T-helper 22 cell (primary cell): ENCODE data around the gene LAMA5.

Experiments
- DNase-seq: peaks from one replicate; pipeline ENCODE4 v3.0.0-alpha.2; 2020; ENCODE audit warnings: low read depth

The LAMA5 gene, protein sequence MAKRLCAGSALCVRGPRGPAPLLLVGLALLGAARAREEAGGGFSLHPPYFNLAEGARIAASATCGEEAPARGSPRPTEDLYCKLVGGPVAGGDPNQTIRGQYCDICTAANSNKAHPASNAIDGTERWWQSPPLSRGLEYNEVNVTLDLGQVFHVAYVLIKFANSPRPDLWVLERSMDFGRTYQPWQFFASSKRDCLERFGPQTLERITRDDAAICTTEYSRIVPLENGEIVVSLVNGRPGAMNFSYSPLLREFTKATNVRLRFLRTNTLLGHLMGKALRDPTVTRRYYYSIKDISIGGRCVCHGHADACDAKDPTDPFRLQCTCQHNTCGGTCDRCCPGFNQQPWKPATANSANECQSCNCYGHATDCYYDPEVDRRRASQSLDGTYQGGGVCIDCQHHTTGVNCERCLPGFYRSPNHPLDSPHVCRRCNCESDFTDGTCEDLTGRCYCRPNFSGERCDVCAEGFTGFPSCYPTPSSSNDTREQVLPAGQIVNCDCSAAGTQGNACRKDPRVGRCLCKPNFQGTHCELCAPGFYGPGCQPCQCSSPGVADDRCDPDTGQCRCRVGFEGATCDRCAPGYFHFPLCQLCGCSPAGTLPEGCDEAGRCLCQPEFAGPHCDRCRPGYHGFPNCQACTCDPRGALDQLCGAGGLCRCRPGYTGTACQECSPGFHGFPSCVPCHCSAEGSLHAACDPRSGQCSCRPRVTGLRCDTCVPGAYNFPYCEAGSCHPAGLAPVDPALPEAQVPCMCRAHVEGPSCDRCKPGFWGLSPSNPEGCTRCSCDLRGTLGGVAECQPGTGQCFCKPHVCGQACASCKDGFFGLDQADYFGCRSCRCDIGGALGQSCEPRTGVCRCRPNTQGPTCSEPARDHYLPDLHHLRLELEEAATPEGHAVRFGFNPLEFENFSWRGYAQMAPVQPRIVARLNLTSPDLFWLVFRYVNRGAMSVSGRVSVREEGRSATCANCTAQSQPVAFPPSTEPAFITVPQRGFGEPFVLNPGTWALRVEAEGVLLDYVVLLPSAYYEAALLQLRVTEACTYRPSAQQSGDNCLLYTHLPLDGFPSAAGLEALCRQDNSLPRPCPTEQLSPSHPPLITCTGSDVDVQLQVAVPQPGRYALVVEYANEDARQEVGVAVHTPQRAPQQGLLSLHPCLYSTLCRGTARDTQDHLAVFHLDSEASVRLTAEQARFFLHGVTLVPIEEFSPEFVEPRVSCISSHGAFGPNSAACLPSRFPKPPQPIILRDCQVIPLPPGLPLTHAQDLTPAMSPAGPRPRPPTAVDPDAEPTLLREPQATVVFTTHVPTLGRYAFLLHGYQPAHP (N-terminal part only)

GRCh38 chr20:62367136-62367632, at the start of gene LAMA5:
LAMA5 (minus strand) TSS chr20:62367312; CDS start chr20:62367245, 67 bp downstream.
- no peak for DNase-seq

DNA sequence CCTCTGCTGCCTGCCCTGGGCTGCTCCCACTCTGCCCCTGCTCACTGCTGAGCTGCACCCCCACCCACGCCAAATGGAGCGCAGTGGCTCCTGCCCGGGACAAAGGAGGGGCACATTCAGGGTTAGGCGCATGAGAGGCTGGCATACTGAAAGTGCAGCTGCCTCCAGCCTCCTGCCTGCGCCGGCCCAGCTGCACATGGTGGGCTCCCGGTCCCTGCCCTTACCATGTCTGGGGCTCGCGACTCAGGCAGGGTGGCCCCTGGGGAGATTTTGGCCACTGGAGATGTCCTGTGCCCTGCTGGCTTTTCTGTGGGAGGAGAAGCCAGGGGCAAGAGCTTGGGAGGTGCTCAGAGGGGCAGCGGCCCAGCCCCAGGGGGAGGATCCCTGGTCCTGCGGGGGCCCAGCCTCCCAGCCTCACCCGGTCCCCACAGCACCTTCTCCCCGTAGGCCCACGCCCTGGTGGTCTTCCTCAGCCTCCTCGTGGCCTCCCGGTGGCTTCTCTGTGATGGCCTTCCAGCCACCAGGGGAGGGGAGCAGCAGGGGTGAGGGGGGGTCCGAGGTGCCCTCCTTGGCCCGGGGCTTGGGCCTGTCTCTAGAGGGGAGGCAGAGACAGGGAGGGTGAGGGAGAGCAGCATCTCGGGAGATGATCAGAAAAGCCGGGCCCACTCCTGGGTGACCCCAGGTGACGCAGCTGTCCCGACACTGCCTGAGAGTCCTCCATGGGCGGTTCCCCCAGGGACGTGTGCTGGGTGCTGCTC, 48.4 kb upstream of the LAMA5 start:
- no peak for DNase-seq

DNA sequence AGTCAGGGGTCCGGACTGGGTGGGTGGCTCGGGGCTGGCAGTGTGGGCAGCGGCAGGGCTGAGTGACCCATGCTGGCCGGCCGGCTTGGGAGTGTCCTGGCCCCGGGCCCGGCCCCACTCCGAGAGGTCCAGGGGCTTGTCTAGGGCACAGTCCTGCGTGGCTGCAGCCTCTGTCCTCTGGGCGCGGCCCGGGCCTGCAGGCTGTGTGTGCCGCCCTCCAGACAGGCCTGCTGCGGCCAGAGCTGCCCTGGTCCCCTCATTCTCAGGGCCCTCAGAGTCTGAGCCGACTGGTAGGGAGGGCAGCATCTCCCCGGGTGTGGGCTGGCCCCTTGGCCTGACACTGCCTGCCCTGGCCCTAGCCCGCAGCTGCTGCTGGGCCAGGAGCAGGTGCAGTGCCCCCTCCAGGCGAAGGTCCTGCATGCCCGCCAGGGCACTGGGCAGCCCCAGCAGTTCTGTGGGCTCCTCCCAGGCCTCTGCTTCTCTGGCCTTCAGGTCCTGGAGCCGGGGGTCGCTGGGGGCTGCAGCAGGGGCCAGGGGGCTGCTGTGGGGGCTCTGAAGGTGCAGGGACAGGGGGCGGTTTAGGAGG, 46.9 kb upstream of the LAMA5 start:
- no peak for DNase-seq

DNA sequence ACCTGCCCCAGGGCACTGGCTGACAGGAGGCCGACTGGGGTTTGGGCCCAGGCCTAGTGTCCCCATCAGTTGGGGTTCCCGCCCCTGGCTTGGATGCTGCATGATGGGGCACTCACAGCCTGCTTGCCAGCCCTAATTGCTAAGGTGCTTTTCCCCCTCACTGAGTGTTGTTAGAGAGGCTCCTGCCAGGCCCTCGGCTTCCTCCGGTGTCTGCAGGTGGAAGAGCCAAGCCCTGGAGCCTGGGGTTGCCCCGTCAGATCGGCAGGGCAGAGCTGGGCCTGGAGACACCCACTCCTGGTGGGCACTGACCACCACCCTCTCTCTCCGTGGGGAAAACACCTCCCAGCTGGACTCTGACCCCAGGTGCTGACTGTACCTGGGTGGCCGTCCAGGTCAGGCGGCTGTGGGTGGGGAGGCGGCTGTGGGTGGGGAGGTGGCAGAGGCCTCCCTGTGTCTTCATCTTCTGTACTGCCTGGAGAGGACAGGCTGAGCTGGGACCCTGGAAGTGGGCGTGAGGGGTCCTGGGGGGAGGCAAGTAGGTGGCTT, 46.0 kb upstream of the LAMA5 start:
- no peak for DNase-seq

DNA sequence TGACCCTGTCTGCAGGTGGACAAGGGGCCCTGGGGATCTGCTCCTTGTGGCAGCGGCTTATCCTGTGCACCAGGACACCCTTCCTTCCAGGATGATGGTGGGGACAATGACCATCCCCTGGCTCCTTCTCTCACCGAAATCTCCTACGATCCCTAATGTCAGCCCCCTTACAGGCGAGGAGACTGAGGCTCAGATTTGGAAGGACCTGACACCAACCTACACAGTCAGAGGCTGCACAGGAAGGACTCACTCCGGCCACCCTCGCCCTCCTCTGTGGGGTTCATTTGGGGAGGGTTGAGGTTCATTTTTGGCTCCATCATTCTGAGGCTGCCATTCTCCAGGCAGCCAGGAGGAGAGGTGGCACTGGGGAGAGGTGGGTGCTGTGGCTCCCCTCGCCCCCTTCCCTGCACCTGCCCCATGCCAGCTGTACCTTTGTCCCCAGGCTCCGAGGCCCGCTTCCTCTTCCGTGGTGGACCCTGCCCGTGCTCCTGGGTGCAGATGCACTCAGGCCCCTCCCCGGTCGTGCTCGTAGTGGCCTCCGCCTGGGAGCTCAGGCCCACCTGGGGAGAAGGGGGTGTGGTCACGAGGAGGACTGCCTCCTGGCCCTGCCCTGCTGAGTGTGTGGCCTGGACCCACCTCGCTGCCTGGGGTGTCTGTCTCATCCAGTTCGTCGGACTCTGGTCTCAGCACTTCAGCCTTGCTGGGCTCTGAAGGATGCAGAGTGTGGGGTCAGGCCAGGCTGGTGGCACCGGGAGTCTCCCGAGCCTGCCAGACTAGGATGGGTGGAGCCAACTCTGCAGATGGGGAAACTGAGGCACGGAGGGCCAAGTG, 45.3 kb upstream of the LAMA5 start:
- DNase-seq: no peak

- no peak for DNase-seq
These were observed 44.5 kb upstream of the LAMA5 start for GRCh38 chr20:62411479-62412193.

DNA sequence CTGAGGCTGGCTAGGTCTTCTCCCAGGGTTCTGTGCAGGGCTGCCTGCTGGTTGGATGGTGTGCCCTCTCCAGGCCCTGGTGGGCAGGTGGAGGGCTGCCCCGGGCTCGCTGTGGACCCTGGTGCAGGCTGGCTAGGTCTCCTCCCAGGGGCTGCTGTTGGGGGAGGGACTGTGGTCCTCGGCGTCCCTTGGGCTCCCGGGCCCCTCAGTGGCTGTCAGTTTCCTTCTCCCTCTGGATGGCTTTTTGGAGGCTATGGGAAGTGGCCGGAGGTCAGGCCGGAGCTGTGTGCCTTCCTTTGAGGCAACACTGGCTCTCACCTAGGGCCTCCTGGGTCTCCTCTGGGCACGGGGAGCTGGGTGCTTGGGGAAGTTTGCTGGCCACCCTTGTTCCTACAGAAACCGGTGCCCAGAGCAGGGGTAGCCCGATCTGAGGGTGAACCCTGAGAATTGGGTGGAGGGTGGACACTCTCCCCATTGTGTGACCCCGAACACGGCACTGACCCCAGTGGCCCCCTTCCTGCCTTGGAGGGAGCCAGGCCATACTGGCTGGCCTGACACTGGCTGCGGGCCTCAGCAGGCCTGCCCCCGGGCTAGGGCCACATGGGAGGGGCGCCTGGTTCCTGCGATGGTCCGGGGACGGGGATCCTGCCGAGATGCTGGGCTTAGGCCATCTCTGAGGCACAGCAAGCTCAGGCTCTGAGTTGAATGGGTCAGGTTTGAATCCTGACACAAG, 43.8 kb upstream of the LAMA5 start:
- no peak for DNase-seq

DNA sequence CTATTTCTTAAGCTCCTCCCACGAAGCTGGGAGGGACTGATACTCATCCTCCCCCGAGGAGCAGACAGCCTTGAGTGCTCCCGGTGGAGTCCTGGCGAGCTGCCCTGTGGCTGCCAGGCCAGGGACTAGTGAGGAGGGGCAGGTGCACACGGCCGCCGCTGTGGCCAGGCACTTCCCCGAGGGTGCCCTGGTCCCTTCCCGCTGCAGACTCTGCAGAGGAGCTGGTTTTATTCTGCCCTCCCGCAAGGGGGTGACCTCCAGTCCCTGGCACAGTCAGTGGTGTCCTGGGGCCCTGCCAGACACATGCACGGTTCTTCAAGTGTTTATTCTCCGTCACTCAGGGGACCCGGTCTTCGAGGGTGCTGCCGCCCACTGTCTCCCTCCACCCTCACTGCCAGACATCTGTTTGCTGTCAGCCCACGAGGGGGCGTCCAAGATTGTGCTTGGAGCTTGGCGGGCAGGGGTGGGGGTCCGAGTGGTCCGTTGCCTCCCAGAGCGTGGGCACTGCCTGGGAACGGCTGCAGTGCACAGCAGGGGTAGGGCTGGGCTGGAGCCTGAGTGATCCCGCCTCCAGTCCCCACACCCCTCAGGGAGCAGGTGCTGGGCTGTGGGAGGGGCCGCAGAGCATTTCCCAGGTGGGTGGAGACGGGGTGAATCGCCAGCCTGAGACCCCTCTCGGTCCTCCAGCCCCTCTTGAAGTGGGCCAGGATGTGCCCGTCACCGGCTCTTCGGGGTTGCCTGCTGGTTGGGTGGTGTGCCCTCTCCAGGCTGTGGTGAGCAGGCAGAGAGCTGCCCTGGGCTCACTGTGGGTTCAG, 43.0 kb upstream of the LAMA5 start:
- DNase-seq: no peak

- DNase-seq: no peak
These were observed 42.2 kb upstream of the LAMA5 start for GRCh38 chr20:62409086-62409853.

DNA sequence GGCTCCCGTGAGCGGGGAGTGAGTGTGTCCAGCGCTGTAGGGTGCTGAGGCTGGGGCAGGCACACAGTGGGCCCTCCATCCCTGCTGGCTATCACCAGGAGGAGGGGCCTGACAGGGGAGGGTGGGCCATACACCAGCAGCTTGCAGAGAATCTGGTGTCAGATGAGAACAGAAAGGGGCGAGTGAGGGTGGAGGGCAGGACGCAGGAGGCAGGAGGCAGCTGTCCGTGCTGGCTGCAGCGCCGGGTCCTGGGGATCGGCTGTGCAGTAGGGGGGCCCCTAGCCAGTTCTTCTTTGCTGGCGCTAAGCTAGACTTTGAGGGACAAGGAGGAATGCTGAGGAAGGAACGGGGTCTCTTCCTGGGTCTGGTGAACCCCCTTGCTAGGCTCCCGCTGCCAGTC, 41.5 kb upstream of the LAMA5 start:
- no peak for DNase-seq

- no peak for DNase-seq
These were observed 40.9 kb upstream of the LAMA5 start for GRCh38 chr20:62408055-62408454.

- peak; percentile 85 for DNase-seq
These were observed 40.3 kb upstream of the LAMA5 start, which contains the start of gene CABLES2 for GRCh38 chr20:62407221-62407992. CABLES2 (minus strand) TSS chr20:62407285; CDS start chr20:62407276, 9 bp downstream.

- no peak for DNase-seq
These were observed 39.6 kb upstream of the LAMA5 start for GRCh38 chr20:62406635-62407176.

GRCh38 chr20:62405981-62406513, 38.9 kb upstream of the LAMA5 start:
- DNase-seq: no peak
